ENCODE data around the gene CRIP1. TPM values are rescaled to one million over a fixed set of nuclear protein-coding genes. Genes with fewer than 3 reads are reported as not detected.

Gene CRIP1
- total RNA-seq, 1 donor from 2014 or later = 64.8 TPM

DNA sequence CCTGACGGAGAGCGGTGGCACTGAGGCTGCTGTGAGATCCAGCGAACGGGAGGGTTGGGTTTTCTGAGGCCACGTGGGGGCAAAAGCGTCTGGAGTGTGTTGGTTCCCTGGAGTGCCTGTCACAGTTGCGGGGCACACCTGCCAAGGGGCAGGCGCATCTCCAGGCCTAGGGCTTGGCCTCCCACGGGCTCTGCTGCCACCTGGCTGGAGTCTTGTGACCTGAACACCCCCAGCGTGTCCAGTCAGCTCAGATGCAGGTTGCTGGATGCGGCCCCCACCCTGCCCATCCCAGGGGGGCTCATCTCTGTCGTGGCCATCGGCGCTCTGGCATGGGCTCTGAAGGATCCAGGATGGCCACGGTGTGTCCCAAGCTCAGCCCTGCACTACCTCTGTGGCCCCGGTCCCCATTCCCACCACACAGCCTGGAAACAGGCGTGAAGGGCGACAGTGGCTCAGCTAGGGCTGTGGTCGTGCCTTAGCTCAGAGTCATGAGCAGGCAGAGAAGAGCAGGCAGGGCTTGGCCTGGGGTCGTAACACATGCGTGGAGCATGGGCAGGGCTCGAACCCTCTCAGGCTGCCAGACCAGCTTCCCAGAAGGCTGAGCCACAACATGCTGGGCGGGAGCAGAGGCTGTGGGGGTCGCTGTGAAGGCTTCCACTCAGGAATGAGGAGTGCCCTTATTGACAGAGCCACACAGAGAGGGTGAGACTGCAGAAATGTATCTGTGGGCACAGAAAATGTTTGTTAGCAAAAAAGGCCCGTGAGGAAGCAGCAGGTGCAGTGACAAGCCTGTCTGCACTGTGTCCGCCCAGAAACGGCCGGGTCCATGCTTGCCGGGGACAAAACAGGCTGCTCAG, 35.6 kb upstream of the CRIP1 start:
- no peak for DNase-seq (ENCODE audit: low spot score)

DNA sequence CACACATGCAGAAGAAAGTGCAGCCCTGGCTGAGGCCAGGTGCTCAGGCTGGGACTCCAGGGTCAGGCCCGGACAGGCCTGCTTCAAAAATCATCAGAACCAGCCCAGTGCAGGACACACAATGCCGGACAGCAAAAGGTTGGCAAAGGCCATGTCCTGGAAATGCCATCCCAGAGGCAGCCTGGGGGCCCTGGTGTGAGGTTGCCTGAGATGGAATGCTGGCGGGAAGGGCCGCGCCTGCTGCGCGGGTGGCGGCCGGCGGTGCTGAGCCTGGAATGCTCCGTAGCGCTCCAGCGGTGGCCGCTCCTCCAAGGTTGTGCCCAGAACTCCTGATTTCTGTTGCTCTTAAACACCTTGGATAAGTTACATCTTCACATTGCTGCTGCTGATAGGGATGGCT, 33.7 kb upstream of the CRIP1 start:
- no peak for DNase-seq (ENCODE audit: low spot score)

GRCh38 chr14:105453847-105454246, 32.8 kb upstream of the CRIP1 start:
- no peak for DNase-seq (ENCODE audit: low spot score)

DNA sequence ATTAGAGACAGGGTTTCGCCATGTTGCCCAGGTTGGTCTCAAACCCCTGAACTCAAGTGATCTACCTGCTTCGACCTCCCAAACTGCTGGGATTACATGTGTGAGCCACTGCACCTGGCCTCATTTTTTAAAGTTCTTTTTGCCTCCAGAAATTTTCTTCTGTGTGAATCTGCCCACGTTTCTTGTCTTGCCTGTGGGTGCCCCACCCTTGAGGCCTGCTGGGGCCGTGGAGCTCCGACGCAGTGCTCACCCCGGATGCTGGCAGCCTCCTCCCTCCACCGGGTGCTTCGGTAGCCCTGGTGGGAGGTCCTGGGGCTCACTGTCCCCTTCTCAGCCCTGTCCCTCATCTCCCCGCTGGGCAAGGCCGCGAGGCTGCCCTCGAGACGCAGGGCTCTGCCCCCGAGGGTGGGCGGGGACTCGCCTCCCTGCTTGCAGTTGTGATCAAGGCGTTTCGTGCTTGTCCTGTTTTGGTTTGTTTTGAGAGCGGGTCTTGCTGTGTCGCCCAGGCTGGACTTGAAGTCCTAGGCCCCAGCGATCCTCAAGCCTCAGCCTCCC, 31.5 kb upstream of the CRIP1 start:
- no peak for DNase-seq (ENCODE audit: low spot score)

- no peak for DNase-seq (ENCODE audit: low spot score)
These were observed 30.7 kb upstream of the CRIP1 start for GRCh38 chr14:105455766-105456660.

GRCh38 chr14:105456736-105457617, 29.7 kb upstream of the CRIP1 start:
- no peak for DNase-seq (ENCODE audit: low spot score)

DNA sequence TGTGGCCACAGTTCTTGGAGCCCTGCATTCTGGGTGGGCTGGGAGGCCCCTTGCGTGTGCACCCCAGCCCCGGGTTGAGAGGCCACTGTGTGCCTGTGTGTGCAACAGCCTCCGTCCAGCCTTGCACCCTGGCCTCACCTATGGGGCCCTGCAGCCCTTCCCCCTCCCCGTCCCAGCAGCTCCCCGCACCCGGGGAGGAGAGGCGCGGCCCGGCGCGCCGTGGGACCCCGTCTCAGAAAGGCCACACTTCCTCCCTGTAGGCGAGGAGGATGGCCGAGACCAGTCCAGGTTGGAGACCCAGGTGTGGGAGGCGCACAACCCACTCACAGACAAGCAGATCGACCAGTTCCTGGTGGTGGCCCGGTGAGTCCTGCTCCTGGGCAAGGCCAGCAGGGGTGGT, 28.7 kb upstream of the CRIP1 start:
- DNase-seq (ENCODE audit: low spot score) = no peak

DNA sequence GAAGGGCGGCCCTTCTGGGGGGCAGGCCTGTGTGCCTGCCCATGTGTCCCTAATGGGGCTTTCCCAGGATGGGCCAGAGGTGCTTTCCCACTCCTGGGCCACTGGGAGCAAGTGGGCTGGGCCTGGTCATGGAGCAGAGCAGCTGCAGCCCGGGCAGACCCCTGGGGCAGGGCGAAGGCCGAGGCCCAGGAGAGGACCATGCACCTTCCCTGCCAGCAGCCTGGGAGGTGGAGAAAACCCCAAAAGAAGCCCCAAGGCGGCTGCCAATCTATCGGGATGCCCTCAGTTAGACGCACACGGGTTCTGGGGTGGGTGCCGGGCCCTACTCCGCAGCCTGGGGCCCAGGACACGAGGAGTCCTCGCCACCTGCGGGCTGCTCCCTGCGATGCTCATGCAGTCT, 28.1 kb upstream of the CRIP1 start:
- DNase-seq (ENCODE audit: low spot score) = no peak

GRCh38 chr14:105460116-105460515, 26.6 kb upstream of the CRIP1 start:
- no peak for DNase-seq (ENCODE audit: low spot score)

DNA sequence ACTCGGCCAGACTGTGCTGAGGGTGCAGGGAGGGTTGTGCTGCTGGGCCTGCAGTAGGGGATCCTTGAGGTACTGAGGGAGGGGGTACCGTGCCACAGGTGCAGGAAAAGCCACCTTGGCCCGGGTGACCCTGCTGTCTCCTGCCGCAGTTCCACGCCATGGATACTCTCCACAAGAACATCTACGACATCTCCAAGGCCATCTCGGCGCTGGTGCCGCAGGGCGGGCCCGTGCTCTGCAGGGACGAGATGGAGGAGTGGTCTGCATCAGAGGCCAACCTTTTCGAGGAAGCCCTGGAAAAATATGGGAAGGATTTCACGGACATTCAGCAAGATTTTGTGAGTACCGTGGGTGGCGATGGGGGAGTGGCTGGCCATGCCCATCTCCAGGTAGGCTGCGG, 26.1 kb upstream of the CRIP1 start:
- no peak for DNase-seq (ENCODE audit: low spot score)

GRCh38 chr14:105461903-105462302, 24.8 kb upstream of the CRIP1 start:
- no peak for DNase-seq (ENCODE audit: low spot score)

GRCh38 chr14:105464501-105464900, 22.2 kb upstream of the CRIP1 start:
- no peak for DNase-seq (ENCODE audit: low spot score)

GRCh38 chr14:105465209-105466031, 21.3 kb upstream of the CRIP1 start:
- DNase-seq (ENCODE audit: low spot score) = no peak

- no peak for DNase-seq (ENCODE audit: low spot score)
These were observed 20.0 kb upstream of the CRIP1 start for GRCh38 chr14:105466531-105467248.

DNA sequence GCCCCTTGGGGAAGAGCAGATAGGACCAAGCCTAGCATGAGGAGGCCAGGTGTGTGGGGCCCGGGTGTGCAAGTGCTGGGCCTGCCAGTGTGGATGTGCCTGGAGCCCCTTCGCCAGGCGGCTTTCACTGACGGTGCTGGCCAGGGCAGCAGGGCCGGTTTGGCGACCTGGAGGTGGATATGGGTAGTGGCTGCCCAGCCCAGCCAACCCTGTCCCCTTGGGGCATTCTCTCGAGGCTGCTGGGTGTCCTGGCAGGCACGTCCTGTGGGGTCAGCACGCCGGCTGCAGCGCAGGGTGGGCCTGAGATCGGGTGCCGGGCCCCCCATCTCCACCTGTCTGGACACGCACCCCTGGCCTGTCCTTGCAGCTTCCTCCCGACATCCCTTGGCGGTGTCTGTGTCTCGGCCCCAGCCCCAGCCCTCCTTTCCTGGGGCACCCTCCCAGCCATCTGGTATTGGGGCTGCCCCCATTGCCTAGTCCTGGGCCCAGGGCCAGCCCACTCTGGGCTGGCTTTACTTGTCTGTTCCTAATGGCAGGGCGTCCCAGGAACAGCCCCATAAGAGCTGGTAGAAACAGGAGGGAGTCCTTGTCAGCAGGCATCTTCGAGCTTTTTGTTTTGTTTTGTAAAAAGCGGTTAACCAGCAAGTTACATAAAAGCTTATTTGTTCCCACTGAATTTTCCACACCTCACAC, 19.3 kb upstream of the CRIP1 start:
- no peak for DNase-seq (ENCODE audit: low spot score)

- DNase-seq (ENCODE audit: low spot score) = no peak
These were observed 18.7 kb upstream of the CRIP1 start for GRCh38 chr14:105467942-105468471.

DNA sequence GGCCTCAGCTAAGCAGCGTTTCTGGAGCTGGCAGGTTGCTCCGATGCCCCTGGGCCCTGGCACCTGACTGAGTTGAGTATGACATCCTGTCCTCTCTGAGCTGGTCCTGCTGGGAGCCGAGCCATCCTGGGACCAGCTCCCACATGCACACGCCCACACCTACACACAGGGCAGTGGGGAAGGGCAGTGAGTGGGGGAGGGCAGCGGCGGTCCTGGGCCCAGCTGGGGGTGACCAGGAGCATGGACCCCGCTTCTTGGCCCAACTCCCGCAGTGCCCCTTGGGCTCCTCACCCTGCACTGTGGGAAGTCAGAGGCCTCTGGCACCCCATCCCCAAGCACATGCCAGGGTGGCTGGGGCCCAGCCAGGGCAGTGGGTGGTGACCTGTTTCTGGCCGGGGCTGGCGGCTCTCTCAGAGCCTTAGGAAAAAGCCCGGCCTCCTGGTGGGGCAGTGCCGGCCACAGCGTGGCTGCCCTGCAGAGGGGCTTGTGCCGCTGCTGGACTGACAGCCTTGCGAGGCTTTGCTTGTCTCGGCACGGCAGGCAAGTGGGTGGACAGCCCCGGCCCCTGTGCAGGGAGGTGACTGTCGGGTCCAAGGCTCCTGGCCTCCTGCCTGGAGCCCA, 18.0 kb upstream of the CRIP1 start:
- no peak for DNase-seq (ENCODE audit: low spot score)

Measured in mesenteric fat pad (tissue), 1 donor.